RWPE2 (cell line): ENCODE measurements around the gene ING3.

Experiments
- ATAC-seq: fragments of 200-7000 bp; cut with Tn5 transposase; 3 replicates; pipeline ENCODE4 v1.9.1; 2021; ENCODE audit warnings: low read depth
- DNase-seq: peaks from one replicate; pipeline ENCODE4 v3.0.0-alpha.2; 2020; ENCODE audit warnings: low spot score
- H3K27ac ChIP-seq: fragments of 450-650 bp; 2 replicates; pipeline ENCODE4 v1.5.1; 2017; ENCODE audit warnings: mild to moderate bottlenecking; ENCODE audit not compliant: poor library complexity, severe bottlenecking
- H3K27me3 ChIP-seq: fragments of 250-450 bp; sonication (Bioruptor Pico); 2 replicates; pipeline ENCODE4 v1.5.1; 2021; ENCODE audit warnings: mild to moderate bottlenecking, moderate library complexity; ENCODE audit not compliant: insufficient read depth, poor library complexity, severe bottlenecking
- H3K36me3 ChIP-seq: fragments of 250-450 bp; sonication (Bioruptor Pico); 2 replicates; pipeline ENCODE4 v1.5.1; 2020; ENCODE audit warnings: low read depth, mild to moderate bottlenecking, moderate library complexity
- H3K4me1 ChIP-seq: fragments of 250-450 bp; sonication (Bioruptor Pico); 2 replicates; pipeline ENCODE4 v1.5.1; 2021; ENCODE audit warnings: mild to moderate bottlenecking, moderate library complexity; ENCODE audit not compliant: insufficient read depth, poor library complexity, severe bottlenecking
- H3K4me3 ChIP-seq: fragments of 250-450 bp; sonication (Bioruptor Pico); 2 replicates; pipeline ENCODE4 v1.5.1; 2021; ENCODE audit warnings: mild to moderate bottlenecking, moderate library complexity; ENCODE audit not compliant: severe bottlenecking
- H3K9me3 ChIP-seq: fragments of 250-450 bp; sonication (Bioruptor Pico); 2 replicates; pipeline ENCODE4 v1.5.1; 2021; ENCODE audit warnings: mild to moderate bottlenecking, moderate library complexity; ENCODE audit not compliant: severe bottlenecking
- CTCF ChIP-seq: fragments of 450-650 bp; IDR thresholded peaks from one replicate; pipeline ENCODE4 v1.5.1; 2017; ENCODE audit warnings: mild to moderate bottlenecking, moderate library complexity; ENCODE audit not compliant: poor library complexity, severe bottlenecking

Gene ING3

GRCh38 chr7:120941064-120941463 is 9.5 kb upstream of the ING3 start:
- TF ChIP-seq CTCF: peak; percentile 58
- H3K9me3 ChIP-seq: no peaks in the 10 kb centered on the region
- no peak overlapping the region for H3K27ac ChIP-seq
- no peaks in the 10 kb centered on the region for H3K36me3 ChIP-seq
- H3K4me1 ChIP-seq: no peaks in the 10 kb centered on the region
- ATAC-seq: 0 out of 3 replicates have a peak, but pooled peaks have one; percentile 54
- no peaks in the 10 kb centered on the region for H3K27me3 ChIP-seq
- no peak overlapping the region for H3K4me3 ChIP-seq
- DNase-seq: no peak

- no peak for DNase-seq
- no peak for TF ChIP-seq CTCF
- no peaks in the 10 kb centered on the region for H3K36me3 ChIP-seq
- H3K4me1 ChIP-seq: no peaks in the 10 kb centered on the region
- H3K4me3 ChIP-seq: no peak overlapping the region
- H3K9me3 ChIP-seq: no peaks in the 10 kb centered on the region
- H3K27ac ChIP-seq: no peak overlapping the region
- no peaks in the 10 kb centered on the region for H3K27me3 ChIP-seq
- ATAC-seq: no peak
Observed at GRCh38 chr7:120941856-120942255, 8.7 kb upstream of the ING3 start.

- H3K4me1 ChIP-seq: no peaks in the 10 kb centered on the region
- ATAC-seq (no peak), DNase-seq (no peak)
- no peaks in the 10 kb centered on the region for H3K9me3 ChIP-seq
- H3K4me3 ChIP-seq: no peak overlapping the region
- TF ChIP-seq CTCF: no peak
- no peak overlapping the region for H3K27ac ChIP-seq
- H3K36me3 ChIP-seq: no peaks in the 10 kb centered on the region
- no peaks in the 10 kb centered on the region for H3K27me3 ChIP-seq
Observed at GRCh38 chr7:120942861-120943260, 7.7 kb upstream of the ING3 start.

- no peak for TF ChIP-seq CTCF
- H3K27me3 ChIP-seq: no peaks in the 10 kb centered on the region
- peak; percentile 74 for ATAC-seq
- peaks cover 5% of the 10 kb centered on the region for H3K4me1 ChIP-seq
- no peak overlapping the region for H3K27ac ChIP-seq
- no peak for DNase-seq
- H3K36me3 ChIP-seq: no peaks in the 10 kb centered on the region
- no peaks in the 10 kb centered on the region for H3K9me3 ChIP-seq
- no peak overlapping the region for H3K4me3 ChIP-seq
Observed at GRCh38 chr7:120944826-120945562, 5.6 kb upstream of the ING3 start.

GRCh38 chr7:120947980-120948379 is 2.6 kb upstream of the ING3 start:
- DNase-seq (no peak), ATAC-seq (no peak)
- peaks cover 15% of the 10 kb centered on the region for H3K4me1 ChIP-seq
- H3K27me3 ChIP-seq: no peaks in the 10 kb centered on the region
- H3K27ac ChIP-seq: no peak overlapping the region
- peaks cover 11% of the 10 kb centered on the region for H3K36me3 ChIP-seq
- no peak overlapping the region for H3K4me3 ChIP-seq
- no peak for TF ChIP-seq CTCF
- no peaks in the 10 kb centered on the region for H3K9me3 ChIP-seq
